ENCODE results near the gene RAP1A.

Gene RAP1A

DNA sequence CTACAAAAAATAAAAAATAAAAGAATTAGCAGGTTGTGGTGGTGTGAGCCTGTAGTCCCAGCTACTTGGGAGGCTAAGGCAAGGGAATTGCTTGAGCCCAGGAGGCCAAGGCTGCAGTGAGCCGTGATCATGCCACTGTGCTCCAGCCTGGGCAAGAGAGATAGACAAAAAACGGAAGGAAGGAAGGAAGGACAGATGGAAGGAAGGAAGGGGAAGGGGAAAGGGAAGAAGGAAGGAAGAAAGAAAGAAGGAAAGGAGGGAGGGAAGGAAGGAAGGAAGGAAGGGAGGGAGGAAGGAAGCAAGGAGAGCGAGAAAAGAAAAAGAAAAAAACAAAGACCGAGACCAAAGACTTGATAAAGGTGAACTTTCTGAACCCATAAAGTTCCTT, 25.3 kb upstream of the RAP1A start:
- no peak overlapping the region for H3K27ac ChIP-seq

GRCh38 chr1:111595807-111596206, 23.8 kb upstream of the RAP1A start:
- no peaks in the 10 kb centered on the region for H3K36me3 ChIP-seq (replicated peaks)
- no peak overlapping the region for H3K27ac ChIP-seq
- no peak overlapping the region for H3K4me3 ChIP-seq (ENCODE audit: low read depth, low read length)
- DNase-seq: no peak
- in situ Hi-C loops (cut with HindIII; ENCODE audit: low pct_ligation_motif_present, low sequenced_read_pairs): no loop called here
- H3K27me3 ChIP-seq (replicated peaks): no peaks in the 10 kb centered on the region
- TF ChIP-seq CTCF (IDR thresholded peaks at IDR 0.05; ENCODE audit: low read depth, low read length, missing control alignments): no peak

More for the DNA sequence above, 25.3 kb upstream of the RAP1A start:
- in situ Hi-C loops (cut with HindIII; ENCODE audit: low pct_ligation_motif_present, low sequenced_read_pairs): no loop called here
- H3K27me3 ChIP-seq (replicated peaks): no peaks in the 10 kb centered on the region
- H3K4me3 ChIP-seq (ENCODE audit: low read depth, low read length): no peak overlapping the region
- DNase-seq: no peak
- TF ChIP-seq CTCF (IDR thresholded peaks at IDR 0.05; ENCODE audit: low read depth, low read length, missing control alignments): no peak
- H3K36me3 ChIP-seq (replicated peaks): no peaks in the 10 kb centered on the region

- DNase-seq: no peak
- H3K4me3 ChIP-seq (ENCODE audit: low read depth, low read length): no peak overlapping the region
- in situ Hi-C loops (cut with HindIII; ENCODE audit: low pct_ligation_motif_present, low sequenced_read_pairs): no loop called here
Measured at GRCh38 chr1:111596499-111596898, 23.1 kb upstream of the RAP1A start.

GRCh38 chr1:111597426-111597825, 22.2 kb upstream of the RAP1A start:
- H3K27ac ChIP-seq: no peak overlapping the region
- no peaks in the 10 kb centered on the region for H3K36me3 ChIP-seq (replicated peaks)
- H3K4me3 ChIP-seq (ENCODE audit: low read depth, low read length): no peak overlapping the region
- no peak for DNase-seq
- H3K27me3 ChIP-seq (replicated peaks): no peaks in the 10 kb centered on the region
- no peak for TF ChIP-seq CTCF (IDR thresholded peaks at IDR 0.05; ENCODE audit: low read depth, low read length, missing control alignments)
- in situ Hi-C loops (cut with HindIII; ENCODE audit: low pct_ligation_motif_present, low sequenced_read_pairs): no loop called here

More at GRCh38 chr1:111596499-111596898, 23.1 kb upstream of the RAP1A start:
- Histone ChIP-seq H3K27ac (no peak overlapping the region), H3K27me3 (replicated peaks) (no peaks in the 10 kb centered on the region), H3K36me3 (replicated peaks) (no peaks in the 10 kb centered on the region)
- TF ChIP-seq CTCF (IDR thresholded peaks at IDR 0.05; ENCODE audit: low read depth, low read length, missing control alignments): no peak

- no peak for TF ChIP-seq CTCF (IDR thresholded peaks at IDR 0.05; ENCODE audit: low read depth, low read length, missing control alignments)
- no peaks in the 10 kb centered on the region for H3K36me3 ChIP-seq (replicated peaks)
- H3K4me3 ChIP-seq (ENCODE audit: low read depth, low read length): no peak overlapping the region
- no peaks in the 10 kb centered on the region for H3K27me3 ChIP-seq (replicated peaks)
- no peak for DNase-seq
- in situ Hi-C loops (cut with HindIII; ENCODE audit: low pct_ligation_motif_present, low sequenced_read_pairs): no loop called here
- H3K27ac ChIP-seq: no peak overlapping the region
Measured at GRCh38 chr1:111598544-111598943, 21.0 kb upstream of the RAP1A start.
